HG02885 (cell line): ENCODE results near the gene CHCHD4.
"Not testable (repeated sequence)": the region's sequence is repeated elsewhere in the genome, so short reads cannot be mapped to it uniquely, and the experiment has no call there.

Source experiments
- ATAC-seq: cut with Tn5 transposase; IDR thresholded peaks from one replicate; pipeline ENCODE4 v1.9.1; 2021; ENCODE audit warnings: mild to moderate bottlenecking; ENCODE audit not compliant: unreplicated experiment, poor library complexity

The CHCHD4 gene

GRCh38 chr3:14123308-14124222 is 1.1 kb downstream of the CHCHD4 start:
- no peak for ATAC-seq

- no peak for ATAC-seq
Observed at GRCh38 chr3:14122301-14122700, 2.4 kb downstream of the CHCHD4 start.

GRCh38 chr3:14121859-14122258 is 2.8 kb downstream of the CHCHD4 start:
- ATAC-seq: no peak

- not testable (repeated sequence) for ATAC-seq
Observed at GRCh38 chr3:14120921-14121448, 3.7 kb downstream of the CHCHD4 start.

- no peak for ATAC-seq
Observed at GRCh38 chr3:14120111-14120920, 4.4 kb downstream of the CHCHD4 start.

- no peak for ATAC-seq
Observed at GRCh38 chr3:14119651-14120050, 5.0 kb downstream of the CHCHD4 start.

GRCh38 chr3:14118400-14119381 is 6.0 kb downstream of the CHCHD4 start:
- ATAC-seq: no peak

GRCh38 chr3:14117468-14118399 is 6.9 kb downstream of the CHCHD4 start:
- no peak for ATAC-seq

- no peak for ATAC-seq
Observed at GRCh38 chr3:14113965-14114635, 10.6 kb downstream of the CHCHD4 start.

- no peak for ATAC-seq
Observed at GRCh38 chr3:14110699-14111098, 14.0 kb downstream of the CHCHD4 start.

GRCh38 chr3:14109821-14110220 is 14.8 kb downstream of the CHCHD4 start:
- not testable (repeated sequence) for ATAC-seq

- ATAC-seq: no peak
Observed at GRCh38 chr3:14097616-14098391, 26.9 kb downstream of the CHCHD4 start.

GRCh38 chr3:14096742-14097141 is 27.9 kb downstream of the CHCHD4 start:
- no peak for ATAC-seq

- ATAC-seq: no peak
Observed at GRCh38 chr3:14093831-14094230, 30.8 kb downstream of the CHCHD4 start.

- ATAC-seq: no peak
Observed at GRCh38 chr3:14092464-14092863, 32.2 kb downstream of the CHCHD4 start.

GRCh38 chr3:14091959-14092358 is 32.7 kb downstream of the CHCHD4 start:
- not testable (repeated sequence) for ATAC-seq

GRCh38 chr3:14087461-14087860 is 37.2 kb downstream of the CHCHD4 start:
- ATAC-seq: not testable (repeated sequence)
